Trophoblast cell (in vitro differentiated cells and primary cell): ENCODE data around the gene HSPB9.

Experiments
- DNase-seq, 2 donors: peaks; one replicate each; pipeline ENCODE4 v3.0.0-alpha.2; 2016
- H2AFZ ChIP-seq: 2 replicates; pipeline ENCODE4 v1.6.1; 2013; ENCODE audit warnings: low read length, moderate library complexity, mild to moderate bottlenecking; ENCODE audit not compliant: insufficient read depth, poor library complexity
- H2AK5ac ChIP-seq: 2 replicates; pipeline ENCODE4 v1.6.1; 2013; ENCODE audit warnings: mild to moderate bottlenecking, low read length
- H2BK120ac ChIP-seq: 2 replicates; pipeline ENCODE4 v1.6.1; 2013; ENCODE audit warnings: low read length, mild to moderate bottlenecking, moderate library complexity; ENCODE audit not compliant: insufficient read depth, poor library complexity
- H2BK12ac ChIP-seq: 2 replicates; pipeline ENCODE4 v1.6.1; 2013; ENCODE audit warnings: mild to moderate bottlenecking, low read length, moderate library complexity
- H2BK5ac ChIP-seq: 2 replicates; pipeline ENCODE4 v1.6.1; 2013; ENCODE audit warnings: low read length, low read depth, moderate library complexity, mild to moderate bottlenecking; ENCODE audit not compliant: poor library complexity
- H3K14ac ChIP-seq: 2 replicates; pipeline ENCODE4 v1.6.1; 2013; ENCODE audit warnings: mild to moderate bottlenecking, low read length
- H3K18ac ChIP-seq: 2 replicates; pipeline ENCODE4 v1.6.1; 2013; ENCODE audit warnings: mild to moderate bottlenecking, low read length
- H3K23ac ChIP-seq: 2 replicates; pipeline ENCODE4 v1.6.1; 2013; ENCODE audit warnings: low read length
- H3K27ac ChIP-seq: 2 replicates; pipeline ENCODE4 v1.5.1; 2013; ENCODE audit warnings: low read depth, mild to moderate bottlenecking, inconsistent platforms, low read length, moderate library complexity
- H3K27me3 ChIP-seq: 2 replicates; pipeline ENCODE4 v1.6.1; 2013; ENCODE audit warnings: inconsistent platforms, mild to moderate bottlenecking, low read length, moderate library complexity; ENCODE audit not compliant: insufficient read depth
- H3K36me3 ChIP-seq, 2 experiments: 1 replicate in 1 of 2; 2 replicates in 1 of 2; pipeline ENCODE4 v1.6.1; 2013; ENCODE audit warnings: low read length in 2 of 2, mild to moderate bottlenecking in 2 of 2, moderate library complexity in 1 of 2; ENCODE audit not compliant: insufficient read depth in 2 of 2, control insufficient read depth in 1 of 2
- H3K4ac ChIP-seq: 2 replicates; pipeline ENCODE4 v1.6.1; 2013; ENCODE audit warnings: low read depth, mild to moderate bottlenecking, low read length, moderate library complexity
- H3K4me1 ChIP-seq, 2 experiments: 1 replicate in 1 of 2; 2 replicates in 1 of 2; pipeline ENCODE4 v1.6.1; 2013; ENCODE audit warnings: low read length in 2 of 2, mild to moderate bottlenecking in 2 of 2, moderate library complexity in 1 of 2; ENCODE audit not compliant: insufficient read depth in 2 of 2, control insufficient read depth in 1 of 2
- H3K4me2 ChIP-seq: 2 replicates; pipeline ENCODE4 v1.6.1; 2013; ENCODE audit warnings: inconsistent platforms, mild to moderate bottlenecking, low read length, moderate library complexity
- H3K4me3 ChIP-seq: 2 replicates; pipeline ENCODE4 v1.5.1; 2013; ENCODE audit warnings: mild to moderate bottlenecking, low read depth, low read length, inconsistent platforms
- H3K79me1 ChIP-seq: one replicate; pipeline ENCODE4 v1.6.1; 2013; ENCODE audit warnings: low read length
- H3K79me2 ChIP-seq: 2 replicates; pipeline ENCODE4 v1.6.1; 2013; ENCODE audit warnings: low read length, mild to moderate bottlenecking; ENCODE audit not compliant: control insufficient read depth, insufficient read depth, poor library complexity
- H3K9ac ChIP-seq: 2 replicates; pipeline ENCODE4 v1.6.1; 2013; ENCODE audit warnings: mild to moderate bottlenecking, low read length
- H3K9me3 ChIP-seq: 2 replicates; pipeline ENCODE4 v1.6.1; 2013; ENCODE audit warnings: low read depth, mild to moderate bottlenecking, control low read depth, inconsistent platforms, low read length; ENCODE audit not compliant: insufficient read depth
- H4K12ac ChIP-seq: 2 replicates; pipeline ENCODE4 v1.6.1; 2013; ENCODE audit warnings: low read depth, mild to moderate bottlenecking, low read length, moderate library complexity
- H4K8ac ChIP-seq: 2 replicates; pipeline ENCODE4 v1.6.1; 2013; ENCODE audit warnings: low read depth, mild to moderate bottlenecking, low read length, moderate library complexity
- H4K91ac ChIP-seq: one replicate; pipeline ENCODE4 v1.6.1; 2013; ENCODE audit warnings: low read depth, mild to moderate bottlenecking, low read length, moderate library complexity
- WGBS: extraction: QIAGEN DNeasy Blood & Tissue Kit; methylation state at CpG from one replicate; pipeline ENCODE4 v1.1.7; 2013; ENCODE audit warnings: missing lambda C conversion rate; ENCODE audit not compliant: insufficient read length, insufficient coverage; ENCODE audit errors: extremely low coverage; 5-methylcytosine and 5-hydroxymethylcytosine counted together

The HSPB9 gene

GRCh38 chr17:42087736-42088705, 34.6 kb upstream of the HSPB9 start:
- Histone ChIP-seq H3K36me3 (no peaks in the 10 kb centered on the region), H2BK5ac (no peak overlapping the region), H2BK12ac (no peak overlapping the region), H2BK120ac (no peak overlapping the region), H3K27ac (no peak overlapping the region), H2AK5ac (no peak overlapping the region), H3K4ac (no peak overlapping the region), H3K79me1 (no peaks in the 10 kb centered on the region), H2AFZ (no peak overlapping the region), H3K18ac (no peak overlapping the region), H3K79me2 (no peaks in the 10 kb centered on the region), H3K27me3 (no peaks in the 10 kb centered on the region), H3K14ac (no peak overlapping the region), H3K4me3 (no peak overlapping the region), H3K9me3 (peaks cover 2% of the 10 kb centered on the region), H4K12ac (no peak overlapping the region), H3K4me2 (no peak overlapping the region), H3K4me1 (no peaks in the 10 kb centered on the region), H4K91ac (no peak overlapping the region), H3K23ac (no peak overlapping the region), H4K8ac (no peak overlapping the region), H3K9ac (no peak overlapping the region)
- no CpG with 5 or more reads among the region's 20 CpGs for WGBS
- DNase-seq: no peak

- Histone ChIP-seq H4K12ac (no peak overlapping the region), H2AFZ (no peak overlapping the region), H2AK5ac (no peak overlapping the region), H4K8ac (no peak overlapping the region), H3K18ac (no peak overlapping the region), H3K4me2 (no peak overlapping the region), H3K27me3 (no peaks in the 10 kb centered on the region), H3K36me3 (no peaks in the 10 kb centered on the region), H3K79me1 (no peaks in the 10 kb centered on the region), H3K4ac (no peak overlapping the region), H2BK120ac (no peak overlapping the region), H3K79me2 (no peaks in the 10 kb centered on the region), H3K9ac (no peak overlapping the region), H2BK5ac (no peak overlapping the region), H3K27ac (no peak overlapping the region), H3K9me3 (peaks cover 2% of the 10 kb centered on the region), H3K23ac (no peak overlapping the region), H2BK12ac (no peak overlapping the region), H4K91ac (no peak overlapping the region), H3K14ac (no peak overlapping the region), H3K4me3 (no peak overlapping the region), H3K4me1 (no peaks in the 10 kb centered on the region)
- no peak for DNase-seq
- no CpG with 5 or more reads among the region's 8 CpGs for WGBS
Observed at GRCh38 chr17:42088736-42089135, 33.9 kb upstream of the HSPB9 start.

- peaks cover 2% of the 10 kb centered on the region for H3K9me3 ChIP-seq
- H3K4me2 ChIP-seq: no peak overlapping the region
- no CpG with 5 or more reads among the region's 8 CpGs for WGBS
- H3K18ac ChIP-seq: no peak overlapping the region
- H3K14ac ChIP-seq: no peak overlapping the region
- H2AK5ac ChIP-seq: no peak overlapping the region
- no peaks in the 10 kb centered on the region for H3K79me1 ChIP-seq
- H3K4me3 ChIP-seq: no peak overlapping the region
- no peak overlapping the region for H2BK12ac ChIP-seq
- H3K9ac ChIP-seq: no peak overlapping the region
- H3K4ac ChIP-seq: no peak overlapping the region
- H2BK5ac ChIP-seq: no peak overlapping the region
- no peak overlapping the region for H3K23ac ChIP-seq
- H2BK120ac ChIP-seq: no peak overlapping the region
- H2AFZ ChIP-seq: no peak overlapping the region
- no peak overlapping the region for H3K27ac ChIP-seq
- H3K4me1 ChIP-seq: no peaks in the 10 kb centered on the region
- H3K79me2 ChIP-seq: no peaks in the 10 kb centered on the region
- no peak overlapping the region for H4K12ac ChIP-seq
- no peaks in the 10 kb centered on the region for H3K27me3 ChIP-seq
- H4K8ac ChIP-seq: no peak overlapping the region
- no peak overlapping the region for H4K91ac ChIP-seq
- H3K36me3 ChIP-seq: no peaks in the 10 kb centered on the region
- DNase-seq: no peak
Observed at GRCh38 chr17:42090964-42091790, 31.4 kb upstream of the HSPB9 start.

- H4K91ac ChIP-seq: no peak overlapping the region
- no peak overlapping the region for H3K14ac ChIP-seq
- H3K4me1 ChIP-seq: no peaks in the 10 kb centered on the region
- H3K4me3 ChIP-seq: no peak overlapping the region
- no peaks in the 10 kb centered on the region for H3K36me3 ChIP-seq
- no peak overlapping the region for H2BK12ac ChIP-seq
- H3K4ac ChIP-seq: no peak overlapping the region
- DNase-seq: no peak
- H3K27ac ChIP-seq: no peak overlapping the region
- no peak overlapping the region for H2AK5ac ChIP-seq
- H2AFZ ChIP-seq: no peak overlapping the region
- H2BK5ac ChIP-seq: no peak overlapping the region
- no peaks in the 10 kb centered on the region for H3K79me1 ChIP-seq
- no peak overlapping the region for H3K9ac ChIP-seq
- H3K4me2 ChIP-seq: no peak overlapping the region
- H3K27me3 ChIP-seq: peaks cover 11% of the 10 kb centered on the region
- no peaks in the 10 kb centered on the region for H3K79me2 ChIP-seq
- no peak overlapping the region for H2BK120ac ChIP-seq
- H3K9me3 ChIP-seq: peaks cover 4% of the 10 kb centered on the region
- H3K18ac ChIP-seq: no peak overlapping the region
- no CpG with 5 or more reads among the region's 6 CpGs for WGBS
- no peak overlapping the region for H4K12ac ChIP-seq
- H3K23ac ChIP-seq: no peak overlapping the region
- no peak overlapping the region for H4K8ac ChIP-seq
Observed at GRCh38 chr17:42092939-42093338, 29.7 kb upstream of the HSPB9 start.
